H1 (cell line): Measurements from ENCODE around the gene RB1. TPM values are rescaled to one million over a fixed set of nuclear protein-coding genes. Genes with fewer than 3 reads are reported as not detected.

Source experiments
- CTCF ChIA-PET: fragments of 300-600 bp; sonication (Branson Sonifier 250); formaldehyde crosslinking; loops from one replicate; lab custom pipeline; 2021; ENCODE audit not compliant: partially characterized antibody; lab: Charles Lee
- POLR2A ChIA-PET: fragments of 300-600 bp; sonication (Branson Sonifier 250); formaldehyde crosslinking; loops from one replicate; lab custom pipeline; 2021; ENCODE audit warnings: inconsistent platforms; ENCODE audit not compliant: partially characterized antibody; lab: Charles Lee
- DNase-seq, 2 experiments: peaks; one replicate each; pipeline versions ENCODE4 v3.0.0 to v3.0.0-alpha.2; 2010 to 2022; ENCODE audit warnings: low spot score in 2 of 2, low read depth in 1 of 2, mixed read lengths in 1 of 2
- FAIRE-seq: peaks from 2 replicates; lab custom pipeline; 2011; peaks lifted over from hg19 to GRCh38; lab: Jason Lieb, UNC
- H2AFZ ChIP-seq: 2 replicates; pipeline ENCODE4 v1.8.1; 2012; ENCODE audit warnings: low read length, inconsistent platforms
- H2AK5ac ChIP-seq: 2 replicates; pipeline ENCODE4 v1.6.1; 2013; ENCODE audit warnings: low read depth, low read length
- H2BK120ac ChIP-seq: replicated peaks from 2 replicates; pipeline ENCODE3; 2013; ENCODE audit warnings: low read depth, low read length, inconsistent platforms
- H2BK12ac ChIP-seq: 2 replicates; pipeline ENCODE4 v1.6.1; 2013; ENCODE audit warnings: low read depth, low read length
- H2BK15ac ChIP-seq: 2 replicates; pipeline ENCODE4 v1.6.1; 2013; ENCODE audit warnings: low read length
- H2BK20ac ChIP-seq: 2 replicates; pipeline ENCODE4 v1.6.1; 2013; ENCODE audit warnings: low read length
- H2BK5ac ChIP-seq: 2 replicates; pipeline ENCODE4 v1.6.1; 2013; ENCODE audit warnings: low read depth, low read length
- H3K14ac ChIP-seq: 2 replicates; pipeline ENCODE4 v1.6.1; 2013; ENCODE audit warnings: inconsistent platforms; ENCODE audit not compliant: insufficient read length
- H3K18ac ChIP-seq: 2 replicates; pipeline ENCODE4 v1.6.1; 2013; ENCODE audit warnings: low read length; ENCODE audit errors: extremely low read depth
- H3K23ac ChIP-seq: 2 replicates; pipeline ENCODE4 v1.6.1; 2013; ENCODE audit warnings: inconsistent platforms; ENCODE audit not compliant: insufficient read length
- H3K23me2 ChIP-seq: 2 replicates; pipeline ENCODE4 v1.6.1; 2013; ENCODE audit warnings: low read depth, low read length
- H3K27ac ChIP-seq: 2 replicates; pipeline ENCODE4 v1.6.1; 2011; ENCODE audit warnings: low read depth, low read length, inconsistent platforms
- H3K27me3 ChIP-seq, 4 experiments: replicated peaks in 1 of 4; 1 replicate in 1 of 4; 2 replicates in 3 of 4; pipeline versions ENCODE4 v1.6.1 to v1.8.1; 2011 to 2013; ENCODE audit warnings: low read length in 3 of 4, mild to moderate bottlenecking in 3 of 4, inconsistent platforms in 2 of 4, mixed read lengths in 2 of 4, moderate library complexity in 1 of 4; ENCODE audit not compliant: control insufficient read depth in 3 of 4, insufficient read depth in 3 of 4; ENCODE audit errors: extremely low read depth in 1 of 4
- H3K36me3 ChIP-seq, 4 experiments: 2 replicates each; pipeline versions ENCODE4 v1.6.1 to v1.8.1; 2011 to 2013; ENCODE audit warnings: mild to moderate bottlenecking in 4 of 4, low read length in 3 of 4, moderate library complexity in 2 of 4, control low read depth in 1 of 4, inconsistent platforms in 1 of 4; ENCODE audit not compliant: insufficient read depth in 4 of 4, control insufficient read depth in 2 of 4
- H3K4ac ChIP-seq: replicated peaks from 2 replicates; pipeline ENCODE3; 2013; ENCODE audit warnings: low read length, low read depth, mixed read lengths, inconsistent platforms; ENCODE audit not compliant: insufficient read length
- H3K4me1 ChIP-seq, 4 experiments: replicated peaks in 1 of 4; 1 replicate in 1 of 4; 2 replicates in 3 of 4; pipeline versions ENCODE4 v1.6.1 to v1.8.1; 2011 to 2013; ENCODE audit warnings: low read length in 3 of 4, inconsistent platforms in 2 of 4, mixed read lengths in 1 of 4; ENCODE audit not compliant: insufficient read depth in 4 of 4, control insufficient read depth in 3 of 4
- H3K4me2 ChIP-seq, 2 experiments: 2 replicates each; pipeline versions ENCODE4 v1.6.1 to v1.8.1; 2011 to 2013; ENCODE audit warnings: low read depth in 2 of 2, low read length in 2 of 2, control low read depth in 1 of 2, inconsistent platforms in 1 of 2, mild to moderate bottlenecking in 1 of 2; ENCODE audit not compliant: insufficient read depth in 1 of 2
- H3K4me3 ChIP-seq, 4 experiments: fragments of 200-600, 300-600 bp in 1 of 4; sonication (generic), shearing (Covaris generic), sonication (Bioruptor Twin) in 1 of 4; 2 replicates each; pipeline versions ENCODE4 v1.5.1 to v1.8.1; 2011 to 2016; ENCODE audit warnings: low read length in 4 of 4, low read depth in 3 of 4, control low read depth in 2 of 4, inconsistent platforms in 2 of 4, mild to moderate bottlenecking in 2 of 4, mixed read lengths in 1 of 4, moderate library complexity in 1 of 4; ENCODE audit not compliant: insufficient read depth in 2 of 4; ENCODE audit errors: extremely low read depth in 1 of 4
- H3K56ac ChIP-seq: replicated peaks from 2 replicates; pipeline ENCODE3; 2013; ENCODE audit warnings: low read depth, mild to moderate bottlenecking, mixed read lengths, low read length, inconsistent platforms; ENCODE audit not compliant: insufficient read length
- H3K79me1 ChIP-seq: 2 replicates; pipeline ENCODE4 v1.6.1; 2013; ENCODE audit warnings: low read depth, low read length, control low read depth
- H3K79me2 ChIP-seq, 2 experiments: 2 replicates each; pipeline versions ENCODE4 v1.6.1 to v1.8.1; 2012 to 2013; ENCODE audit warnings: low read length in 2 of 2, mild to moderate bottlenecking in 2 of 2, inconsistent platforms in 1 of 2; ENCODE audit not compliant: insufficient read depth in 2 of 2, control insufficient read depth in 1 of 2
- H3K9ac ChIP-seq, 4 experiments: replicated peaks in 1 of 4; 1 replicate in 1 of 4; 2 replicates in 3 of 4; pipeline versions ENCODE4 v1.6.1 to v1.8.1; 2011 to 2013; ENCODE audit warnings: low read depth in 3 of 4, low read length in 3 of 4, control low read depth in 2 of 4, mild to moderate bottlenecking in 2 of 4, moderate library complexity in 2 of 4, inconsistent platforms in 1 of 4; ENCODE audit errors: extremely low read depth in 1 of 4
- H3K9me3 ChIP-seq, 2 experiments: 2 replicates each; pipeline versions ENCODE4 v1.6.1 to v1.8.1; 2012 to 2013; ENCODE audit warnings: mild to moderate bottlenecking in 2 of 2, moderate library complexity in 2 of 2, control low read depth in 1 of 2, inconsistent platforms in 1 of 2, low read depth in 1 of 2, low read length in 1 of 2, mixed read lengths in 1 of 2; ENCODE audit not compliant: insufficient read depth in 2 of 2
- H4K20me1 ChIP-seq, 2 experiments: replicated peaks in 1 of 2; 2 replicates each; pipeline versions ENCODE3 to v1.8.1; 2011 to 2013; ENCODE audit warnings: inconsistent platforms in 2 of 2, low read length in 2 of 2, mild to moderate bottlenecking in 1 of 2; ENCODE audit not compliant: insufficient read depth in 2 of 2, control insufficient read depth in 1 of 2
- H4K5ac ChIP-seq: 2 replicates; pipeline ENCODE4 v1.6.1; 2013; ENCODE audit warnings: low read length, low read depth, mixed read lengths, inconsistent platforms; ENCODE audit not compliant: insufficient read length
- H4K8ac ChIP-seq: 2 replicates; pipeline ENCODE4 v1.8.0; 2013; ENCODE audit warnings: mild to moderate bottlenecking, moderate library complexity, low read length, inconsistent platforms; ENCODE audit not compliant: insufficient read depth; ENCODE audit errors: extremely low read depth
- H4K91ac ChIP-seq: replicated peaks from 2 replicates; pipeline ENCODE3; 2013; ENCODE audit warnings: low read length, mixed read lengths, inconsistent platforms; ENCODE audit not compliant: insufficient read length
- ATF2 ChIP-seq: IDR thresholded peaks from 2 replicates; pipeline ENCODE4 v1.6.1; 2012; ENCODE audit warnings: low read length, inconsistent platforms
- CEBPB ChIP-seq: IDR thresholded peaks from 2 replicates; pipeline ENCODE4 v1.6.1; 2012; ENCODE audit warnings: low read depth, low read length
- CREB1 ChIP-seq: IDR thresholded peaks from 2 replicates; pipeline ENCODE4 v1.6.1; 2012; ENCODE audit warnings: inconsistent platforms
- HDAC6 ChIP-seq: IDR thresholded peaks from one replicate; pipeline ENCODE4 v1.7.1; 2012; ENCODE audit warnings: low read depth, mild to moderate bottlenecking, inconsistent platforms, low read length, moderate library complexity
- RBBP5 ChIP-seq: IDR thresholded peaks from 2 replicates; pipeline ENCODE4 v1.7.1; 2012; ENCODE audit warnings: low read depth, mild to moderate bottlenecking, inconsistent platforms, low read length, moderate library complexity, borderline replicate concordance
- RXRA ChIP-seq: IDR thresholded peaks from 2 replicates; pipeline ENCODE4 v1.6.1; 2011; ENCODE audit warnings: low read depth, mild to moderate bottlenecking, low read length, moderate library complexity; ENCODE audit not compliant: insufficient read depth
- SUZ12 ChIP-seq: fragments of 200-600 bp; sonication (generic); IDR thresholded peaks from 2 replicates; pipeline ENCODE4 v1.6.1; 2012; ENCODE audit warnings: mild to moderate bottlenecking, inconsistent platforms, low read length, moderate library complexity, mixed read lengths
- TAF7 ChIP-seq: optimal IDR thresholded peaks from 2 replicates; pipeline ENCODE3; 2011; ENCODE audit warnings: low read depth, mild to moderate bottlenecking, inconsistent platforms, low read length, moderate library complexity, borderline replicate concordance
- TCF12 ChIP-seq: IDR thresholded peaks from 2 replicates; pipeline ENCODE4 v1.6.1; 2011; ENCODE audit warnings: low read depth, mild to moderate bottlenecking, low read length
- TEAD4 ChIP-seq: IDR thresholded peaks from 2 replicates; pipeline ENCODE4 v1.6.1; 2012; ENCODE audit warnings: low read depth, low read length, inconsistent platforms, mixed read lengths
- WGBS, 2 experiments: shearing (Covaris generic) in 1 of 2; methylation state at CpG; one replicate each; pipeline versions ENCODE4 v1.1.6 to v1.1.7; 2013 to 2015; ENCODE audit warnings: low lambda C conversion rate in 2 of 2, mixed read lengths in 2 of 2, inconsistent platforms in 1 of 2, low coverage in 1 of 2, missing lambda C conversion rate in 1 of 2; ENCODE audit not compliant: insufficient replicate concordance in 2 of 2, insufficient coverage in 1 of 2, insufficient read length in 1 of 2; ENCODE audit errors: extremely low coverage in 1 of 2, missing lambda C conversion rate in 1 of 2; 5-methylcytosine and 5-hydroxymethylcytosine counted together
- polyA plus RNA-seq, 7 experiments: library from polyadenylated mRNA; depleted of rRNA in 3 of 7; stranded (reverse) in 5 of 7; unstranded in 2 of 7; fragments of >200 nt in 5 of 7; fragments of 200-250 nt in 2 of 7; gene quantifications; 1 replicate in 5 of 7; 2 replicates in 1 of 7; 4 replicates in 1 of 7; pipeline versions ENCODE4 v1.2.1 to v1.2.3, GENCODE V29; 2011 to 2013; ENCODE audit warnings: missing spikeins in 2 of 7, mixed read lengths in 2 of 7
- total RNA-seq: library from RNA; stranded (reverse); fragmentation: NEBNext Ultra II Directional; extraction: Animal tissue kit (Norgen Biotek cat#: 25700); gene quantifications from 2 replicates; pipeline ENCODE4 v1.2.1, GENCODE V29; 2021
- TF ChIP-seq, protein P1 (sequence below): IDR thresholded peaks from 2 replicates; pipeline ENCODE4 v1.6.1; 2012; ENCODE audit warnings: inconsistent platforms
- TF ChIP-seq, protein P2 (sequence below): IDR thresholded peaks from 2 replicates; pipeline ENCODE4 v1.6.1; 2012; ENCODE audit warnings: inconsistent platforms

The RB1 gene
- total and polyA plus RNA-seq, 2 of the 8 experiments (the other 6 are each of a cell fraction or from before 2014, with no cell fraction given) = 4.1 to 17.5 TPM

- Histone ChIP-seq H2BK12ac (no peak overlapping the region), H3K9me3 (no peaks in the 10 kb centered on the region), H3K79me1 (no peaks in the 10 kb centered on the region), H3K18ac (no peak overlapping the region), H3K27me3 (no peaks in the 10 kb centered on the region), H2BK20ac (no peak overlapping the region), H4K20me1 (no peaks in the 10 kb centered on the region), H3K4ac (no peak overlapping the region), H3K36me3 (no peaks in the 10 kb centered on the region), H3K23ac (no peak overlapping the region), H3K9ac (no peak overlapping the region), H2AK5ac (no peak overlapping the region), H3K4me2 (no peak overlapping the region), H3K56ac (no peak overlapping the region), H4K8ac (no peak overlapping the region), H3K14ac (no peak overlapping the region), H2BK5ac (no peak overlapping the region), H3K4me1 (peaks cover 0 to 2% (median 0%) of the 10 kb centered on the region in 4 experiments; a peak in 1 of 7 replicates), H3K79me2 (no peaks in the 10 kb centered on the region), H3K27ac (no peak overlapping the region), H4K91ac (no peak overlapping the region), H2AFZ (no peak overlapping the region), H3K23me2 (no peaks in the 10 kb centered on the region), H4K5ac (no peak overlapping the region), H2BK120ac (no peak overlapping the region), H3K4me3 (no peak overlapping the region), H2BK15ac (no peak overlapping the region)
- FAIRE-seq (no peak), DNase-seq (no peak)
- CTCF ChIA-PET = interaction anchor here (1.0 to 1.2 kb wide), 3 partner anchors 9 to 123 kb away, joined by 3 to 4 read pairs (median 3); no protein-coding TSS in a partner anchor
- POLR2A ChIA-PET = no interaction called here
- WGBS, 2 experiments = 95% methylated on average over 10 of the region's 10 CpGs; no CpG with 5 or more reads in 1 of the 2 experiments
- TF ChIP-seq CEBPB (no peak), RBBP5 (no peak), RXRA (no peak), ATF2 (no peak), CREB1 (no peak), TAF7 (no peak), TEAD4 (no peak), SUZ12 (no peak), HDAC6 (no peak), TCF12 (no peak)
- TF ChIP-seq, protein P1, sequence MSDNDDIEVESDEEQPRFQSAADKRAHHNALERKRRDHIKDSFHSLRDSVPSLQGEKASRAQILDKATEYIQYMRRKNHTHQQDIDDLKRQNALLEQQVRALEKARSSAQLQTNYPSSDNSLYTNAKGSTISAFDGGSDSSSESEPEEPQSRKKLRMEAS = no peak
- TF ChIP-seq, protein P2, sequence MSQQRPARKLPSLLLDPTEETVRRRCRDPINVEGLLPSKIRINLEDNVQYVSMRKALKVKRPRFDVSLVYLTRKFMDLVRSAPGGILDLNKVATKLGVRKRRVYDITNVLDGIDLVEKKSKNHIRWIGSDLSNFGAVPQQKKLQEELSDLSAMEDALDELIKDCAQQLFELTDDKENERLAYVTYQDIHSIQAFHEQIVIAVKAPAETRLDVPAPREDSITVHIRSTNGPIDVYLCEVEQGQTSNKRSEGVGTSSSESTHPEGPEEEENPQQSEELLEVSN = no peak
Observed at GRCh38 chr13:48456546-48456945, 153.0 kb downstream of the RB1 start.
